OCI-LY7 (cell line): ENCODE measurements around the gene SETBP1. TPM values are rescaled to one million over a fixed set of nuclear protein-coding genes. Genes with fewer than 3 reads are reported as not detected.

Experiments used
- BruUV-seq: library from RNA; stranded (reverse); fragments of 400-500 nt; replicated peaks from 2 replicates; lab custom pipeline; 2021; lab: Mats Ljungman, UMichigan
- CTCF ChIA-PET: fragments of 300-600 bp; sonication (Branson Sonifier 250); formaldehyde crosslinking; loops from one replicate; lab custom pipeline; 2022; ENCODE audit warnings: antibody characterized with exemption; ENCODE audit not compliant: unreplicated experiment; lab: Charles Lee
- POLR2A ChIA-PET: fragments of 300-600 bp; sonication (Branson Sonifier 250); formaldehyde crosslinking; loops from one replicate; lab custom pipeline; 2022; ENCODE audit warnings: antibody characterized with exemption; lab: Charles Lee
- DNase-seq: peaks from one replicate; pipeline ENCODE4 v3.0.0-alpha.2; 2015; ENCODE audit warnings: low spot score
- H2AFZ ChIP-seq: fragments of 200-600 bp; sonication (generic), shearing (Covaris generic); 2 replicates; pipeline ENCODE4 v1.6.1; 2014; ENCODE audit warnings: mild to moderate bottlenecking, antibody characterized with exemption, low read length, moderate library complexity
- H3K27ac ChIP-seq: fragments of 200-600 bp; sonication (generic); 2 replicates; pipeline ENCODE4 v1.5.1; 2014; ENCODE audit warnings: mixed run types, low read depth, mild to moderate bottlenecking, moderate library complexity, low read length, inconsistent platforms; ENCODE audit not compliant: poor library complexity, severe bottlenecking
- H3K36me3 ChIP-seq: fragments of 200-600 bp; sonication (generic); 2 replicates; pipeline ENCODE4 v1.6.1; 2014; ENCODE audit warnings: mild to moderate bottlenecking, antibody characterized with exemption, low read length, moderate library complexity, mixed read lengths; ENCODE audit not compliant: insufficient read depth
- H3K4me1 ChIP-seq: fragments of 200-600 bp; sonication (generic); 2 replicates; pipeline ENCODE4 v1.5.1; 2014; ENCODE audit warnings: mild to moderate bottlenecking, low read length; ENCODE audit not compliant: insufficient read depth, poor library complexity, severe bottlenecking
- H3K4me2 ChIP-seq: fragments of 200-600 bp; sonication (generic); 2 replicates; pipeline ENCODE4 v1.6.1; 2014; ENCODE audit warnings: mild to moderate bottlenecking, low read length
- H3K4me3 ChIP-seq: fragments of 200-600 bp; sonication (generic); 2 replicates; pipeline ENCODE4 v1.5.1; 2014; ENCODE audit warnings: mild to moderate bottlenecking, low read depth, low read length; ENCODE audit not compliant: poor library complexity, severe bottlenecking
- H3K79me2 ChIP-seq: fragments of 200-600 bp; sonication (generic); 2 replicates; pipeline ENCODE4 v1.6.1; 2016; ENCODE audit warnings: low read depth, mild to moderate bottlenecking, low read length, moderate library complexity, mixed read lengths; ENCODE audit not compliant: insufficient read depth
- H3K9me2 ChIP-seq: fragments of 200-600 bp; sonication (generic); 2 replicates; pipeline ENCODE4 v1.6.1; 2016; ENCODE audit warnings: mild to moderate bottlenecking, low read length, mixed read lengths; ENCODE audit not compliant: insufficient read depth
- H3K9me3 ChIP-seq: fragments of 200-600 bp; sonication (generic); 2 replicates; pipeline ENCODE4 v1.6.1; 2014; ENCODE audit warnings: mild to moderate bottlenecking, mixed run types, low read length, mixed read lengths
- H4K20me1 ChIP-seq: fragments of 200-600 bp; sonication (generic); 2 replicates; pipeline ENCODE4 v1.6.1; 2014; ENCODE audit warnings: mild to moderate bottlenecking, antibody characterized with exemption, low read length, moderate library complexity, mixed read lengths; ENCODE audit not compliant: insufficient read depth
- EZH2phosphoT487 ChIP-seq: fragments of 200-600 bp; sonication (generic); IDR thresholded peaks from 2 replicates; pipeline ENCODE4 v1.6.1; 2018; ENCODE audit warnings: low read depth, borderline replicate concordance, mild to moderate bottlenecking, mixed run types, antibody characterized with exemption, low read length, moderate library complexity, mixed read lengths
- intact Hi-C: fragments of 100-400 bp; cut with micrococcal nuclease; formaldehyde crosslinking; loops from one replicate; pipeline ENCODE4 v1.10.0; 2022; ENCODE audit not compliant: unreplicated experiment
- total RNA-seq, 2 experiments: library from RNA; depleted of rRNA in 1 of 2; stranded (reverse); fragments of >200 nt in 1 of 2; shearing (Covaris generic) in 1 of 2; gene quantifications; 2 replicates each; pipeline ENCODE4 v1.2.3, GENCODE V29; 2014 to 2022
- TF ChIP-seq, protein P1 (sequence below): fragments of 200-600 bp; sonication (generic); conservative IDR thresholded peaks from 2 replicates; pipeline ENCODE4 v1.5.1; 2014; ENCODE audit warnings: mild to moderate bottlenecking, antibody characterized with exemption, low read length, moderate library complexity, mixed read lengths

Gene SETBP1
- total RNA-seq, 2 experiments from 2014 or later: 2.6 to 9.1 TPM

DNA sequence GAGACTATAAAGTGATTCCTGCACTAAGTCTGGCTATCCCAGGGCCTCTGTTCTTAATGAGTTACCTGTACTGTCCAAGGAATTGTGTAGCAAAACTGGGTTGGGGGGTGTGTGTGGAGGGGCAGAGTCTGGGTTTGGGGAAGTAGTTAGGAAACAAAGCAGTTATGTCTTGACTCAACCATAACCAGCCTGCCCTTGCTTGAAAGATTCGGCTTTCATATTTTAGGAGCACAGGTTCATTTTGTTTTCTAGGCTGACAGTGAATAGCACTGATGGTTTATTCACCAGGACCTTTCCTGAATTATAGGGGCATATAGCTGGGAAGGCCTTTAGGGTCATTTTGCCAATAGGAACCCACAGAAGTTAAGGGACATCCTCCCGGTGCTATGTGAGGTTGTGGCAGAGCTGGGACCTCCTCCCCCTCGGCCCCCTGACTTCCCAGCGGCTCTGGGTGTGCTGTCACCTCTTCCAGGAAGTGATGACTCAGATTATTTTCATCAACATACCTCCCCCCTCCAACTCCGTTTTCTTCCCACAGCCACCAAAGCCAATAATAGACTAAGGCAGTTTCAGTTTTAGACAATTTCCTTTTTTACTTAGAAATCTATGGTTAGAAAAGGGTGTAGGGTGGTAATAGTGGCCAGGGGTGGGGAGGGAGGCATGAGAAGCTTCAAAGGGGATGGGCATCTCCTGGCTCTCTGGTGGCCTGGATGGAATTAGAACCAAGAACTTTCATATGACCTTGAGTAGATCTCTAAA lies 44.8 kb downstream of the SETBP1 start:
- Histone ChIP-seq H2AFZ (peak overlapping the region; percentile 78), H3K4me1 (peaks cover 58% of the 10 kb centered on the region), H3K9me3 (no peaks in the 10 kb centered on the region), H4K20me1 (no peaks in the 10 kb centered on the region), H3K79me2 (no peaks in the 10 kb centered on the region), H3K27ac (no peak overlapping the region), H3K4me3 (peak overlapping the region; percentile 36), H3K4me2 (peak overlapping the region; percentile 73), H3K9me2 (no peaks in the 10 kb centered on the region), H3K36me3 (no peaks in the 10 kb centered on the region)
- TF ChIP-seq, protein P1, sequence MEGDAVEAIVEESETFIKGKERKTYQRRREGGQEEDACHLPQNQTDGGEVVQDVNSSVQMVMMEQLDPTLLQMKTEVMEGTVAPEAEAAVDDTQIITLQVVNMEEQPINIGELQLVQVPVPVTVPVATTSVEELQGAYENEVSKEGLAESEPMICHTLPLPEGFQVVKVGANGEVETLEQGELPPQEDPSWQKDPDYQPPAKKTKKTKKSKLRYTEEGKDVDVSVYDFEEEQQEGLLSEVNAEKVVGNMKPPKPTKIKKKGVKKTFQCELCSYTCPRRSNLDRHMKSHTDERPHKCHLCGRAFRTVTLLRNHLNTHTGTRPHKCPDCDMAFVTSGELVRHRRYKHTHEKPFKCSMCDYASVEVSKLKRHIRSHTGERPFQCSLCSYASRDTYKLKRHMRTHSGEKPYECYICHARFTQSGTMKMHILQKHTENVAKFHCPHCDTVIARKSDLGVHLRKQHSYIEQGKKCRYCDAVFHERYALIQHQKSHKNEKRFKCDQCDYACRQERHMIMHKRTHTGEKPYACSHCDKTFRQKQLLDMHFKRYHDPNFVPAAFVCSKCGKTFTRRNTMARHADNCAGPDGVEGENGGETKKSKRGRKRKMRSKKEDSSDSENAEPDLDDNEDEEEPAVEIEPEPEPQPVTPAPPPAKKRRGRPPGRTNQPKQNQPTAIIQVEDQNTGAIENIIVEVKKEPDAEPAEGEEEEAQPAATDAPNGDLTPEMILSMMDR: no peak
- TF ChIP-seq EZH2phosphoT487: no peak
- intact Hi-C loops: no loop called here
- BruUV-seq: no TSS peak
- ChIA-PET CTCF (no interaction called here), POLR2A (no interaction called here)
- DNase-seq: peak; percentile 19

GRCh38 chr18:44726059-44726421 lies 45.4 kb downstream of the SETBP1 start:
- intact Hi-C loops: no loop called here
- CTCF ChIA-PET: no interaction called here
- Histone ChIP-seq H3K4me2 (peak overlapping the region; percentile 73), H3K4me3 (peak overlapping the region; percentile 36), H3K27ac (no peak overlapping the region), H3K79me2 (no peaks in the 10 kb centered on the region), H3K9me3 (no peaks in the 10 kb centered on the region), H4K20me1 (no peaks in the 10 kb centered on the region), H2AFZ (peak overlapping the region; percentile 78; the same call in 1 of the 2 replicates), H3K4me1 (peaks cover 63% of the 10 kb centered on the region), H3K9me2 (no peaks in the 10 kb centered on the region), H3K36me3 (no peaks in the 10 kb centered on the region)
- TF ChIP-seq EZH2phosphoT487: no peak
- TF ChIP-seq, protein P1: no peak
- no TSS peak for BruUV-seq
- DNase-seq: no peak
- POLR2A ChIA-PET: no interaction called here

- intact Hi-C loops: no loop called here
Observed at GRCh38 chr18:44727291-44727690, 46.6 kb downstream of the SETBP1 start.

More at GRCh38 chr18:44727291-44727690, 46.6 kb downstream of the SETBP1 start:
- no peak overlapping the region for H3K4me3 ChIP-seq
- H3K79me2 ChIP-seq: no peaks in the 10 kb centered on the region
- H3K4me1 ChIP-seq: peaks cover 63% of the 10 kb centered on the region
- H2AFZ ChIP-seq: no peak overlapping the region
- H3K36me3 ChIP-seq: no peaks in the 10 kb centered on the region
- ChIA-PET CTCF (no interaction called here), POLR2A (no interaction called here)
- no peaks in the 10 kb centered on the region for H3K9me2 ChIP-seq
- no peak overlapping the region for H3K4me2 ChIP-seq
- no peak for DNase-seq
- H3K9me3 ChIP-seq: no peaks in the 10 kb centered on the region
- BruUV-seq: no TSS peak
- H3K27ac ChIP-seq: no peak overlapping the region
- no peaks in the 10 kb centered on the region for H4K20me1 ChIP-seq
- TF ChIP-seq, protein P1: no peak
- no peak for TF ChIP-seq EZH2phosphoT487
